Mesenchymal stem cell (in vitro differentiated cells and primary cell): ENCODE measurements around the gene FTH1. TPM values are rescaled to one million over a fixed set of nuclear protein-coding genes. Genes with fewer than 3 reads are reported as not detected.
A peak's percentile ranks its signal among the peaks of the same experiment; 100 is the strongest.

Source experiments
- DNase-seq: peaks from one replicate; pipeline ENCODE4 v3.0.0-alpha.2; 2013
- H2AFZ ChIP-seq: one replicate; pipeline ENCODE4 v1.6.1; 2013; ENCODE audit warnings: low read depth, mild to moderate bottlenecking, control low read depth, inconsistent platforms, low read length, moderate library complexity
- H2AK5ac ChIP-seq: 2 replicates; pipeline ENCODE4 v1.6.1; 2013; ENCODE audit warnings: low read length, moderate library complexity, mild to moderate bottlenecking, inconsistent platforms; ENCODE audit not compliant: severe bottlenecking
- H2BK120ac ChIP-seq: one replicate; pipeline ENCODE4 v1.6.1; 2013; ENCODE audit warnings: low read depth, mild to moderate bottlenecking, inconsistent platforms, low read length, moderate library complexity
- H2BK12ac ChIP-seq, 2 experiments: one replicate each; pipeline ENCODE4 v1.6.1; 2013; ENCODE audit warnings: inconsistent platforms in 2 of 2, low read length in 2 of 2, mild to moderate bottlenecking in 2 of 2, moderate library complexity in 2 of 2, control low read depth in 1 of 2
- H2BK15ac ChIP-seq: one replicate; pipeline ENCODE4 v1.6.1; 2013; ENCODE audit warnings: mild to moderate bottlenecking, low read depth, inconsistent platforms; ENCODE audit not compliant: poor library complexity, severe bottlenecking
- H2BK5ac ChIP-seq: 2 replicates; pipeline ENCODE4 v1.6.1; 2013; ENCODE audit warnings: low read depth, mild to moderate bottlenecking, low read length, control low read depth, inconsistent platforms; ENCODE audit not compliant: poor library complexity, severe bottlenecking
- H3K14ac ChIP-seq, 2 experiments: one replicate each; pipeline ENCODE4 v1.6.1; 2013; ENCODE audit warnings: inconsistent platforms in 2 of 2, low read length in 2 of 2, control low read depth in 1 of 2, mild to moderate bottlenecking in 1 of 2, moderate library complexity in 1 of 2
- H3K18ac ChIP-seq, 2 experiments: one replicate each; pipeline ENCODE4 v1.6.1; 2013; ENCODE audit warnings: inconsistent platforms in 2 of 2, low read length in 2 of 2, control low read depth in 1 of 2, low read depth in 1 of 2, mild to moderate bottlenecking in 1 of 2
- H3K23ac ChIP-seq, 2 experiments: one replicate each; pipeline ENCODE4 v1.6.1; 2013; ENCODE audit warnings: inconsistent platforms in 2 of 2, low read length in 2 of 2, mild to moderate bottlenecking in 2 of 2, moderate library complexity in 2 of 2, control low read depth in 1 of 2
- H3K27ac ChIP-seq: 2 replicates; pipeline ENCODE4 v1.5.1; 2013; ENCODE audit warnings: mild to moderate bottlenecking, moderate library complexity, low read length, control low read depth, inconsistent platforms; ENCODE audit not compliant: poor library complexity, severe bottlenecking
- H3K27me3 ChIP-seq, 2 experiments: 2 replicates each; pipeline versions ENCODE4 v1.6.1 to v1.7.0; 2013; ENCODE audit warnings: low read length in 2 of 2, mild to moderate bottlenecking in 2 of 2, moderate library complexity in 2 of 2, control low read depth in 1 of 2, inconsistent platforms in 1 of 2; ENCODE audit not compliant: control insufficient read depth in 1 of 2, insufficient read depth in 1 of 2
- H3K36me3 ChIP-seq, 2 experiments: 2 replicates each; pipeline versions ENCODE4 v1.6.1 to v1.7.0; 2013; ENCODE audit warnings: low read length in 2 of 2, control low read depth in 1 of 2, inconsistent platforms in 1 of 2, low read depth in 1 of 2, mild to moderate bottlenecking in 1 of 2; ENCODE audit not compliant: insufficient read depth in 2 of 2, control insufficient read depth in 1 of 2
- H3K4ac ChIP-seq, 2 experiments: one replicate each; pipeline ENCODE4 v1.6.1; 2013; ENCODE audit warnings: inconsistent platforms in 2 of 2, low read length in 2 of 2, mild to moderate bottlenecking in 2 of 2, moderate library complexity in 2 of 2, control low read depth in 1 of 2, low read depth in 1 of 2
- H3K4me1 ChIP-seq: 2 replicates; pipeline ENCODE4 v1.6.1; 2013; ENCODE audit warnings: low read depth, low read length, control low read depth; ENCODE audit not compliant: control insufficient read depth, insufficient read depth
- H3K4me2 ChIP-seq: 2 replicates; pipeline ENCODE4 v1.6.1; 2013; ENCODE audit warnings: low read length, mild to moderate bottlenecking, inconsistent platforms; ENCODE audit not compliant: poor library complexity, severe bottlenecking
- H3K4me3 ChIP-seq, 2 experiments: 2 replicates each; pipeline versions ENCODE4 v1.5.1 to v1.7.0; 2013; ENCODE audit warnings: low read length in 2 of 2, mild to moderate bottlenecking in 2 of 2, control low read depth in 1 of 2, low read depth in 1 of 2; ENCODE audit not compliant: insufficient read depth in 1 of 2
- H3K79me1 ChIP-seq: replicated peaks from 2 replicates; pipeline ENCODE4 v1.6.1; 2013; ENCODE audit warnings: mild to moderate bottlenecking, control low read depth, low read length, inconsistent platforms; ENCODE audit not compliant: poor library complexity, severe bottlenecking
- H3K9ac ChIP-seq: 2 replicates; pipeline ENCODE4 v1.7.0; 2013; ENCODE audit warnings: mild to moderate bottlenecking, low read length, moderate library complexity
- H3K9me3 ChIP-seq: 2 replicates; pipeline ENCODE4 v1.7.0; 2013; ENCODE audit warnings: mild to moderate bottlenecking, low read length; ENCODE audit not compliant: control insufficient read depth
- H4K8ac ChIP-seq: one replicate; pipeline ENCODE4 v1.6.1; 2013; ENCODE audit warnings: inconsistent platforms, mild to moderate bottlenecking, low read length, moderate library complexity
- H4K91ac ChIP-seq: one replicate; pipeline ENCODE4 v1.6.1; 2013; ENCODE audit warnings: mild to moderate bottlenecking, low read length, inconsistent platforms
- WGBS: methylation state at CpG from one replicate; pipeline ENCODE4 v1.1.7; 2013; ENCODE audit warnings: mixed read lengths; 5-methylcytosine and 5-hydroxymethylcytosine counted together
- polyA plus RNA-seq, 2 experiments: library from polyadenylated mRNA; stranded (reverse); fragments of 200-250 nt; gene quantifications; one replicate each; pipeline ENCODE4 v1.2.3, GENCODE V29; 2013

FTH1 gene
- polyA plus RNA-seq (2013, experiment 1 of 2), result 3,841 TPM
- 3,893 TPM for polyA plus RNA-seq (2013, experiment 2 of 2)

DNA sequence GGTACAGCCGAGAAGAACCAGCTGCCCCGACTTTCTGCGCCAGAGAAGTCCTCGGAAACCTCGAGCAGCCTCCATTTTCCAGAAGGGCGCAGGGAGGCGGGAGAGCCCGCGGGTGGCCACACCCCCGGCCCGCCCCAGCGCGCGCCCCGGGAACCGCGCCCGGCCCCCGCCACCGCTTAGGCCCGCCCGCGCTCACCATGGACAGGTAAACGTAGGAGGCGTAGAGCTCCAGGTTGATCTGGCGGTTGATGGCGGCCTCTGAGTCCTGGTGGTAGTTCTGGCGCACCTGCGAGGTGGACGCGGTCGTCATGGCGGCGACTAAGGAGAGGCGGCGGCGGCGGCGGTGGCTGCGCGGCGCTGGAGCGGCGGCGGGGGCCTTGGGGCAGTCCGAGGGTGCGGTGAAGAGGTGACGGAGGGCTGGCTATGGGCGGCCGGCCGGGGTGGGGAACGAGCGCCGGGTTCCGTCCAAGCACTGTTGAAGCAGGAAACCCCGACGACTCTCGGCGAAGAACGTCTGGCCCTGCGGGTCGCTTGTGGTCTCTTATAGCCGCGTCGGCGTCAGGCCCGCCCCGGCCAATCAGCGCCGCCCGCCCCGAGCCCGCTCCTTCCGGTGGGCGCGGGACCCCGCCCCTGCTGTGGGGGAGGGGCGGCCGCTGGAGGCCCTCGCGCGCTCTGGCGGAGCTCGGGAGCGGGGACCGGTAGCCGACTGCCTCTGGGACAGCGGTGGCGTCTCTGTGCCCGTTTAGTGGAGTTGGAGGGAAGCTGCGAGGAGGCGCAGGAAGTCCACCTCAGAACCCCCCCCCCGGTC lies at the start of gene FTH1:
FTH1 (minus strand) TSS at position 519 of the 808 bp plus-strand sequence; CDS start at position 310, 209 bp downstream.
- WGBS, result 1% methylated on average over 78 of the region's 93 CpGs
- peaks cover 15 to 35% of the 10 kb centered on the region in 2 experiments for H3K36me3 ChIP-seq
- H3K4me3 ChIP-seq, result peak within 1 kb of the TSS; percentile 86 to 90
- peak within 1 kb of the TSS; percentile 99 for H3K9ac ChIP-seq
- H2BK5ac ChIP-seq, result peak within 1 kb of the TSS; percentile 92
- no peak within 1 kb of the TSS for H2AFZ ChIP-seq
- peak within 1 kb of the TSS; percentile 98 for H2BK120ac ChIP-seq
- peaks cover 8% of the 10 kb centered on the region for H3K79me1 ChIP-seq
- H3K4me2 ChIP-seq, result peak within 1 kb of the TSS; percentile 64
- peak within 1 kb of the TSS in 1 of 2 experiments; percentile 80 for H2BK12ac ChIP-seq
- H3K23ac ChIP-seq, result peak within 1 kb of the TSS in 1 of 2 experiments; percentile 98
- peak; percentile 94 for DNase-seq
- peak within 1 kb of the TSS; percentile 70 to 95 for H3K18ac ChIP-seq
- H3K27ac ChIP-seq, result peak within 1 kb of the TSS; percentile 79
- H4K8ac ChIP-seq, result peak within 1 kb of the TSS; percentile 96
- H4K91ac ChIP-seq, result peak within 1 kb of the TSS; percentile 95
- peak within 1 kb of the TSS; percentile 98 for H2BK15ac ChIP-seq
- peaks cover 26% of the 10 kb centered on the region for H3K4me1 ChIP-seq
- peak within 1 kb of the TSS; percentile 60 to 86 for H3K4ac ChIP-seq
- H3K27me3 ChIP-seq, result no peaks in the 10 kb centered on the region
- H2AK5ac ChIP-seq, result peak within 1 kb of the TSS; percentile 37
- peak within 1 kb of the TSS in 1 of 2 experiments; percentile 91 for H3K14ac ChIP-seq
- H3K9me3 ChIP-seq, result no peaks in the 10 kb centered on the region

DNA sequence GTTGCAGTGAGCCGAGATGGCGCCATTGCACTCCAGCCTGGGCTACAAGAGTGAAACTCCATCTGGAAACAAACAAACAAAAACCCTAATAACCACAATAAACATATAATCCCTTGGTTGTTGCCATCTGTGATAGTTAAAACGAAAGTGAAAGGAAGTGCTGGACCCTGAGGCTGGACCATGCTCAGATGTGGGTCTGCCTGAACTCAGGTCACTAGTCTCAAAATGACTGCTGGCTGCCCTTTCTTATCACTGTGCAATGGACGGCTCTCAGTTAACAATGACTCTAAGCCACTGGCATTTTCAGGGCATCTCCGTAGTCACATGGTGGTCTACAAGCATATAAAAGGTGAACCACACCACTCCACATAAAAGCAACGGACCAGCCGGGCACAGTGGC lies 48.2 kb upstream of the FTH1 start:
- Histone ChIP-seq H3K4me3 (no peak overlapping the region), H3K14ac (no peak overlapping the region), H4K8ac (no peak overlapping the region), H3K36me3 (no peaks in the 10 kb centered on the region), H2BK15ac (no peak overlapping the region), H2AFZ (no peak overlapping the region), H3K79me1 (no peaks in the 10 kb centered on the region), H2AK5ac (no peak overlapping the region), H2BK12ac (no peak overlapping the region), H4K91ac (no peak overlapping the region), H3K4me2 (no peak overlapping the region), H3K18ac (no peak overlapping the region), H3K9ac (no peak overlapping the region), H2BK120ac (no peak overlapping the region), H3K9me3 (no peaks in the 10 kb centered on the region), H3K27ac (no peak overlapping the region), H2BK5ac (no peak overlapping the region), H3K4me1 (peaks cover 19% of the 10 kb centered on the region), H3K27me3 (no peaks in the 10 kb centered on the region), H3K4ac (no peak overlapping the region), H3K23ac (no peak overlapping the region)
- WGBS, result 91% methylated on average over 6 of the region's 7 CpGs
- peak; percentile 29 for DNase-seq

DNA sequence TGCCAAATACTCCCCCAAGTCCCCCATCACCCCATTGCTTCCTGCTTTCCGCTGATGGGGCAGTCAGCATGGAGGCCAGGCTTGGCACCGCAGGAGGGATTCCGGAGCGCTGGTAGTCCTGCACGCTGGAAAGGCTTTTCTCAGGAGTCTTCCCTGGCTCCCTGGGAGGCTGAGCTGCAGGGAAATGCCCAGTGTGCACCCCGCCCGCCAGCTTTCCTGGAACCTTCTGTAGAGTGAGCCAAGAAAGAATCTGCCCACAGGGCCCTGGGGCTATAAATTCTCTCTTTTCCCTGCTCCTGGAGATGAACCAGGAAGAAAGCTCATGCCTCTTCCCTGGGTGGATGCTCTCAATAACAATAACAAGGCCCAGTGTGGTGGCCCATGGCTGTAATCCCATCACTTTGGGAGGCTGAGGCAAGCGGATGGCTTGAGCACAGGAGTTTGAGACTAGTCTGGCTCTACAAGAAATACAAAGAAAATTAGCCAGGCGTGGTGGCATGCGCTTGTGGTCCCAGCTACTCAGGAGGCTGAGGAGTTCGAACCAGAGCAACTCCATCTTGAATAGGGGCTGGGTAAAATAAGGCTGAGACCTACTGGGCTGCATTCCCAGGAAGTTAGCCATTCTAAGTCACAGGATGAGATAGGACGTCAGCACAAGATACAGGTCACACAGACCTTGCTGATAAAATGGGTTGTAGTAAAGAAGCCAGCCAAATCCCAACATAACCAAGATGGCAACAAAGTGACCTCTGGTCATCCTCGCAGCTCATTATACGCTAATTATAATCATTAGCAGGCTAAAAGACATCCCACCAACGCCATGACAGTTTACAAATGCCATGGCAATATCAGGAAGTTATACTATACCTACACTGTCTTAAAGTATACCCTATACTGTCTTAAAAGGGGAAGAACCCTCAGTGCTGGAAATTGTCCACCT lies 46.4 kb upstream of the FTH1 start:
- no peak overlapping the region for H3K9ac ChIP-seq
- H3K79me1 ChIP-seq, result no peaks in the 10 kb centered on the region
- no peak overlapping the region for H3K4me3 ChIP-seq
- H3K4me1 ChIP-seq, result peaks cover 19% of the 10 kb centered on the region
- 84% methylated on average over 15 of the region's 15 CpGs for WGBS
- no peak overlapping the region for H2AFZ ChIP-seq
- H2BK15ac ChIP-seq, result no peak overlapping the region
- H3K27ac ChIP-seq, result no peak overlapping the region
- H3K18ac ChIP-seq, result no peak overlapping the region
- H2AK5ac ChIP-seq, result peak overlapping the region; percentile 11
- H3K27me3 ChIP-seq, result no peaks in the 10 kb centered on the region
- H3K23ac ChIP-seq, result no peak overlapping the region
- no peak overlapping the region for H2BK120ac ChIP-seq
- no peaks in the 10 kb centered on the region for H3K36me3 ChIP-seq
- H2BK12ac ChIP-seq, result no peak overlapping the region
- no peak overlapping the region for H3K14ac ChIP-seq
- H2BK5ac ChIP-seq, result no peak overlapping the region
- no peak overlapping the region for H3K4ac ChIP-seq
- no peak overlapping the region for H3K4me2 ChIP-seq
- no peak overlapping the region for H4K91ac ChIP-seq
- no peaks in the 10 kb centered on the region for H3K9me3 ChIP-seq
- no peak for DNase-seq
- H4K8ac ChIP-seq, result no peak overlapping the region
